Measurements from ENCODE around the gene BCHE.

Gene BCHE

GRCh38 chr3:165830746-165831145, 6.5 kb downstream of the BCHE start:
- TF ChIP-seq CTCF (IDR thresholded peaks at IDR 0.05; ENCODE audit: low read depth, low read length), result no peak
- no peak overlapping the region for H3K4me3 ChIP-seq (ENCODE audit: low read depth, low read length)

GRCh38 chr3:165827883-165828282, 9.3 kb downstream of the BCHE start:
- Histone ChIP-seq H3K4me3 (ENCODE audit: low read depth, low read length) (no peak overlapping the region), H3K4me1 (no peaks in the 10 kb centered on the region), H3K27me3 (no peaks in the 10 kb centered on the region), H3K9me3 (no peaks in the 10 kb centered on the region), H3K36me3 (no peaks in the 10 kb centered on the region; the same call in none of the 2 replicates)
- no peak for DNase-seq
- TF ChIP-seq CTCF (IDR thresholded peaks at IDR 0.05; ENCODE audit: low read depth, low read length), result no peak

More at GRCh38 chr3:165830746-165831145, 6.5 kb downstream of the BCHE start:
- H3K9me3 ChIP-seq, result no peaks in the 10 kb centered on the region
- no peaks in the 10 kb centered on the region; the same call in 1 of the 2 replicates for H3K4me1 ChIP-seq
- H3K36me3 ChIP-seq, result no peaks in the 10 kb centered on the region; the same call in none of the 2 replicates
- DNase-seq, result no peak
- no peaks in the 10 kb centered on the region for H3K27me3 ChIP-seq

- TF ChIP-seq CTCF (IDR thresholded peaks at IDR 0.05; ENCODE audit: low read depth, low read length), result no peak
- H3K27me3 ChIP-seq, result no peaks in the 10 kb centered on the region
- no peak overlapping the region for H3K4me3 ChIP-seq (ENCODE audit: low read depth, low read length)
- H3K9me3 ChIP-seq, result no peaks in the 10 kb centered on the region
- peaks cover 3% of the 10 kb centered on the region for H3K4me1 ChIP-seq
- H3K36me3 ChIP-seq, result no peaks in the 10 kb centered on the region; the same call in 1 of the 2 replicates
- DNase-seq, result no peak
Observed at GRCh38 chr3:165827233-165827632, 10.0 kb downstream of the BCHE start.

GRCh38 chr3:165820671-165821123, 16.5 kb downstream of the BCHE start:
- H3K4me3 ChIP-seq (ENCODE audit: low read depth, low read length), result no peak overlapping the region

GRCh38 chr3:165817160-165817709, 20.0 kb downstream of the BCHE start:
- Histone ChIP-seq H3K36me3 (no peaks in the 10 kb centered on the region), H3K4me3 (ENCODE audit: low read depth, low read length) (no peak overlapping the region), H3K9me3 (no peaks in the 10 kb centered on the region), H3K27me3 (no peaks in the 10 kb centered on the region), H3K4me1 (peaks cover 13% of the 10 kb centered on the region)
- TF ChIP-seq CTCF (IDR thresholded peaks at IDR 0.05; ENCODE audit: low read depth, low read length), result no peak
- DNase-seq, result no peak

More at GRCh38 chr3:165820671-165821123, 16.5 kb downstream of the BCHE start:
- TF ChIP-seq CTCF (IDR thresholded peaks at IDR 0.05; ENCODE audit: low read depth, low read length), result no peak
- Histone ChIP-seq H3K36me3 (no peaks in the 10 kb centered on the region), H3K9me3 (no peaks in the 10 kb centered on the region), H3K4me1 (peaks cover 10% of the 10 kb centered on the region), H3K27me3 (no peaks in the 10 kb centered on the region)
- DNase-seq, result no peak

GRCh38 chr3:165816209-165816608, 21.0 kb downstream of the BCHE start:
- Histone ChIP-seq H3K36me3 (no peaks in the 10 kb centered on the region), H3K9me3 (no peaks in the 10 kb centered on the region), H3K27me3 (no peaks in the 10 kb centered on the region), H3K4me3 (ENCODE audit: low read depth, low read length) (no peak overlapping the region), H3K4me1 (peaks cover 9% of the 10 kb centered on the region; the same call in 1 of the 2 replicates)
- no peak for DNase-seq
- TF ChIP-seq CTCF (IDR thresholded peaks at IDR 0.05; ENCODE audit: low read depth, low read length), result no peak
